CD4-positive, alpha-beta T cell treated with Interleukin-21 for 1 hour (primary cell): ENCODE measurements around the gene PIK3CG.
A peak's percentile ranks its signal among the peaks of the same experiment; 100 is the strongest.
"Not testable (repeated sequence)": the region's sequence is repeated elsewhere in the genome, so short reads cannot be mapped to it uniquely, and the experiment has no call there.

Experiments used
- DNase-seq: peaks from one replicate; pipeline ENCODE4 v3.0.0-alpha.2; 2020

PIK3CG gene

DNA sequence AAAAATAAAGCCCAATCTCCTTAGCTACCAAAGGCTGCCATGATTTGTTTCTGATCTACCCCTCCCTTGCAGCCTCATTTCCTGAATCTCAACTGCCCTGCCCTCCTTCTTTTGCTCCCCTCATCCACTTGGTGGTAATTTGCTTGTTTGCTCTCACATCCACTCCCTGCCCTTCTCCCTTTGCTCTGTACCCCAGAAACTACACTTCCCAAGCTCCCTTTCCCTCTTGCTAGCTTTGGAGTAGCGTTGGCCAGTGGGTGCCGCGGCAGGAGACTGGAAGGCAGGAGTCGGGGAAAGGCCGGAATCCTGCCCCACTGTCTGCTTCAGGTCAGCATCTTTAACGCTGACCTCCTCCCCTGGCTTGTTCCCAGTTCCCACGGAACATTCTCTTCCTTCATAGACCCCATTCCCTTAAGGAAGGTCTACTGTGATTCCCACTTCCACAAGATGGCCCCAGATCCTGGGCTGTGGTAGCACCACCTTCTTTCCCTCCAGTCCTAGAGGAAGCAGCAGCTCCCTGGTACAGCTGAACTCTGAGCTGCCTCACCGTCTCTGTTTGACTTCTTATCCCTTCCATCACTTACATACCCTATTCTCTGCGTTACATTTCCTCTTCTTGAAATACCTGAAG lies 79.1 kb downstream of the PIK3CG start:
- no peak for DNase-seq

GRCh38 chr7:106947244-106947728 lies 82.2 kb downstream of the PIK3CG start:
- DNase-seq, result peak; percentile 39

DNA sequence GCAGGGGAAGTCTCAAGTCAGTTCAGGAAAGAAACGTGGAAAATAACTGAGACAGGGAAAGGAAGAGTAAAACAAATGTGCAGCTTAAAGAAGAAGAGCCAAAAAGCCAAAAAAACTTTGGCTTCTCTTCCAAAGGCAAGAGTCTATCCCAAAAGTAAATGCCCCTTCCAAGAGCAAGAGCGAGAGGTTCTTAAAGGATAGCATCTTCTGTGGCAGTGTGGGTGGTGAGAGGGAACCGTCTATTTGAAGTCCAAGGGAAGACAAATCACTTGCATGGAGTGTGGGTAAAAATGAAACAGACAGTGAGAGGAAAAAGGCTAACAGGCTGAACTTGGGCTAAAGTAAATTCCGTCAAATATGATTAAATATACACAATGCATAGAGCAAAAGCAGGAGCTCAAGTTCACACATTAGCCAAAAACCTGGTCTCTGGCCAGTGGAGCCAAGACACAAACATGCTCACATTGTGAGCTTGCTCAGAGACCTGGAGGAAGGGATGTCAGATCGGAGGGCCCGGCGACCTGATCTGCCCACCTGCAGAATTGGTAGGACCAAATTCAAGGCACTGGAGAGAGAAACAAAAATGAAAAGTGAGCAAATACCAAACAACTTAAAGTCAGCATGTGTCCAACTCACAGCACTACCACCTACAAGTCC lies 87.0 kb downstream of the PIK3CG start:
- DNase-seq, result no peak

- no peak for DNase-seq
Measured at GRCh38 chr7:106952658-106953231, 87.7 kb downstream of the PIK3CG start.

DNA sequence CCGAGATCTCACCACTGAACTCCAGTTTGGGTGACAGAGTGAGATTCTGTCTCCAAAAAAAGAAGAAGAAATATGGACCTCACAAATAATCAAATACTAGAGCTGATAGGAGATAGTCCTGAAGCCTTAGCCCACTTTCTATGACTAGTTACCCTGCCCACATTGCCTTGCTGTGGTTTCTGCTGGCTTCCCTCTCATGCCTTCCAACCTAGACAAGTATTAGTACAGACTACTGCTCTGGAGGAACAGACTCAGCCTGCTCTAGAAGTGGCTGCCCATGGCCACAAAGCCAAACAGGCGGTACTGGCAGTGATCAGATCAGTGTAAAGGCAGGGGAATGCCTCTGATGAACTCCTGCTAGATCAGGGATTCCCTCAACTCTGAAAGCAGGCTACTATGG lies 89.8 kb downstream of the PIK3CG start:
- no peak for DNase-seq

DNA sequence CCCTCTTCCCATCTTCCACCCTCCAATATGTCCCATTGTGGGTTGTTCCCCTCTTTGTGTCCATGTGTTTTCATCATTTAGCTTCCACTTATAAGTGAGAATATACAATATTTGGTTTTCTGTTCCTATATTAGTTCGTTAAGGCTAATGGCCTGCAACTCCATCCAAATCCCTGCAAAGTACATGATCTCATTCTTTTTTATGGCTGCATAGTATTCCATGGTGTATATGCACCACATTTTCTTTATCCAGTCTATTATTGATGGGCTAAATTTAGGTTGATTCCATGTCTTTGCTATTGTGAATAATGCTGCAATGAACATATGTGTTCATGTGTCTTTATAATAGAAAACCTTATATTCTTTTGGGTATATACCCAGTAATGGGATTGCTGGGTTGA lies 90.8 kb downstream of the PIK3CG start:
- DNase-seq, result not testable (repeated sequence)
